H1 (cell line): ENCODE data around the gene GLTP. TPM values are rescaled to one million over a fixed set of nuclear protein-coding genes. Genes with fewer than 3 reads are reported as not detected.

Experiments
- GABPA ChIP-seq: IDR thresholded peaks from 2 replicates; pipeline ENCODE4 v1.6.1; 2011; ENCODE audit warnings: mild to moderate bottlenecking, low read length, moderate library complexity, borderline replicate concordance; ENCODE audit not compliant: insufficient read depth
- HDAC6 ChIP-seq: IDR thresholded peaks from one replicate; pipeline ENCODE4 v1.7.1; 2012; ENCODE audit warnings: low read depth, mild to moderate bottlenecking, inconsistent platforms, low read length, moderate library complexity
- PHF8 ChIP-seq: fragments of 200-600 bp; sonication (generic); conservative IDR thresholded peaks from 2 replicates; pipeline ENCODE4 v1.7.1; 2012; ENCODE audit warnings: low read depth, mild to moderate bottlenecking, inconsistent platforms, low read length, moderate library complexity
- POLR2AphosphoS5 ChIP-seq: IDR thresholded peaks from 2 replicates; pipeline ENCODE4 v1.6.1; 2011; ENCODE audit warnings: low read depth, low read length
- polyA plus RNA-seq, 7 experiments: library from polyadenylated mRNA; depleted of rRNA in 3 of 7; stranded (reverse) in 5 of 7; unstranded in 2 of 7; fragments of >200 nt in 5 of 7; fragments of 200-250 nt in 2 of 7; gene quantifications; 1 replicate in 5 of 7; 2 replicates in 1 of 7; 4 replicates in 1 of 7; pipeline versions ENCODE4 v1.2.1 to v1.2.3, GENCODE V29; 2011 to 2013; ENCODE audit warnings: missing spikeins in 2 of 7, mixed read lengths in 2 of 7
- total RNA-seq: library from RNA; stranded (reverse); fragmentation: NEBNext Ultra II Directional; extraction: Animal tissue kit (Norgen Biotek cat#: 25700); gene quantifications from 2 replicates; pipeline ENCODE4 v1.2.1, GENCODE V29; 2021

GLTP gene
- total and polyA plus RNA-seq, 2 of the 8 experiments (the other 6 are each of a cell fraction or from before 2014, with no cell fraction given) = 9.8 to 26.1 TPM

GRCh38 chr12:109894939-109895338 lies 14.6 kb upstream of the GLTP start (continued):
- no peak for TF ChIP-seq HDAC6
- no peak for TF ChIP-seq POLR2AphosphoS5
- TF ChIP-seq PHF8 = no peak
- no peak for TF ChIP-seq GABPA
